ENCODE results near the gene PHACTR1.

DNA sequence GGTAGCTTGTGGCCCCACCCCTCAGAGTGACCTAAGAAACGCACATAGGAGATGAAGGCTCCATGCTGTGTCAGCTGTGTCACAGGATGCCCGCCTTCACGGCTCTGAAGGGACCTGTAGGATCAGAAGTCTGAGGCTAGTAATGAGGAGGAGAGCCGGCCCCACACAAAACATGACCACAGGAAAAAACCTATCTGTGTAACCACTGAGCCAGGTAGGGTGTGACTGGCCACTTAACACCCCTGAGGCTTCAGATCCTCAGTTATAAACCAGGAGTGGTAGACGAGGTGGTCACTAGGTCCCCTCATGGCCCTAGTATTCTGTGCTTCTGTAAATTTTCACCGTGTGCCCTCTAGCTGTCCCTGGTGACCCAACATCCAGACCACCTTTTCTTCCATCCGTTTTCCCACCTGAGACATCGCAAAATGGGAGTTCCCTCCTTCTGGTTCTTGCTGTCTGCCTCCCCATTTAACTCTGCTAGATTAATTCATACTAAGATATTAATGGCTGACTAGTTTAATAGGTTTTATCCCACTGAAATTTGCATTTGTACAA is 558.9 kb downstream of the PHACTR1 start:
- TF ChIP-seq, protein P1, sequence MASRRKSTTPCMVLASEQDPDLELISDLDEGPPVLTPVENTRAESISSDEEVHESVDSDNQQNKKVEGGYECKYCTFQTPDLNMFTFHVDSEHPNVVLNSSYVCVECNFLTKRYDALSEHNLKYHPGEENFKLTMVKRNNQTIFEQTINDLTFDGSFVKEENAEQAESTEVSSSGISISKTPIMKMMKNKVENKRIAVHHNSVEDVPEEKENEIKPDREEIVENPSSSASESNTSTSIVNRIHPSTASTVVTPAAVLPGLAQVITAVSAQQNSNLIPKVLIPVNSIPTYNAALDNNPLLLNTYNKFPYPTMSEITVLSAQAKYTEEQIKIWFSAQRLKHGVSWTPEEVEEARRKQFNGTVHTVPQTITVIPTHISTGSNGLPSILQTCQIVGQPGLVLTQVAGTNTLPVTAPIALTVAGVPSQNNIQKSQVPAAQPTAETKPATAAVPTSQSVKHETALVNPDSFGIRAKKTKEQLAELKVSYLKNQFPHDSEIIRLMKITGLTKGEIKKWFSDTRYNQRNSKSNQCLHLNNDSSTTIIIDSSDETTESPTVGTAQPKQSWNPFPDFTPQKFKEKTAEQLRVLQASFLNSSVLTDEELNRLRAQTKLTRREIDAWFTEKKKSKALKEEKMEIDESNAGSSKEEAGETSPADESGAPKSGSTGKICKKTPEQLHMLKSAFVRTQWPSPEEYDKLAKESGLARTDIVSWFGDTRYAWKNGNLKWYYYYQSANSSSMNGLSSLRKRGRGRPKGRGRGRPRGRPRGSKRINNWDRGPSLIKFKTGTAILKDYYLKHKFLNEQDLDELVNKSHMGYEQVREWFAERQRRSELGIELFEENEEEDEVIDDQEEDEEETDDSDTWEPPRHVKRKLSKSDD (conservative IDR thresholded peaks at IDR 0.05; ENCODE audit: low read length): no peak
- TF ChIP-seq, protein P2, sequence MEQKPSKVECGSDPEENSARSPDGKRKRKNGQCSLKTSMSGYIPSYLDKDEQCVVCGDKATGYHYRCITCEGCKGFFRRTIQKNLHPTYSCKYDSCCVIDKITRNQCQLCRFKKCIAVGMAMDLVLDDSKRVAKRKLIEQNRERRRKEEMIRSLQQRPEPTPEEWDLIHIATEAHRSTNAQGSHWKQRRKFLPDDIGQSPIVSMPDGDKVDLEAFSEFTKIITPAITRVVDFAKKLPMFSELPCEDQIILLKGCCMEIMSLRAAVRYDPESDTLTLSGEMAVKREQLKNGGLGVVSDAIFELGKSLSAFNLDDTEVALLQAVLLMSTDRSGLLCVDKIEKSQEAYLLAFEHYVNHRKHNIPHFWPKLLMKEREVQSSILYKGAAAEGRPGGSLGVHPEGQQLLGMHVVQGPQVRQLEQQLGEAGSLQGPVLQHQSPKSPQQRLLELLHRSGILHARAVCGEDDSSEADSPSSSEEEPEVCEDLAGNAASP (IDR thresholded peaks at IDR 0.05): no peak
- TF ChIP-seq POLR2G (IDR thresholded peaks at IDR 0.05; ENCODE audit: low read depth, low read length): no peak
- TF ChIP-seq, protein P3, sequence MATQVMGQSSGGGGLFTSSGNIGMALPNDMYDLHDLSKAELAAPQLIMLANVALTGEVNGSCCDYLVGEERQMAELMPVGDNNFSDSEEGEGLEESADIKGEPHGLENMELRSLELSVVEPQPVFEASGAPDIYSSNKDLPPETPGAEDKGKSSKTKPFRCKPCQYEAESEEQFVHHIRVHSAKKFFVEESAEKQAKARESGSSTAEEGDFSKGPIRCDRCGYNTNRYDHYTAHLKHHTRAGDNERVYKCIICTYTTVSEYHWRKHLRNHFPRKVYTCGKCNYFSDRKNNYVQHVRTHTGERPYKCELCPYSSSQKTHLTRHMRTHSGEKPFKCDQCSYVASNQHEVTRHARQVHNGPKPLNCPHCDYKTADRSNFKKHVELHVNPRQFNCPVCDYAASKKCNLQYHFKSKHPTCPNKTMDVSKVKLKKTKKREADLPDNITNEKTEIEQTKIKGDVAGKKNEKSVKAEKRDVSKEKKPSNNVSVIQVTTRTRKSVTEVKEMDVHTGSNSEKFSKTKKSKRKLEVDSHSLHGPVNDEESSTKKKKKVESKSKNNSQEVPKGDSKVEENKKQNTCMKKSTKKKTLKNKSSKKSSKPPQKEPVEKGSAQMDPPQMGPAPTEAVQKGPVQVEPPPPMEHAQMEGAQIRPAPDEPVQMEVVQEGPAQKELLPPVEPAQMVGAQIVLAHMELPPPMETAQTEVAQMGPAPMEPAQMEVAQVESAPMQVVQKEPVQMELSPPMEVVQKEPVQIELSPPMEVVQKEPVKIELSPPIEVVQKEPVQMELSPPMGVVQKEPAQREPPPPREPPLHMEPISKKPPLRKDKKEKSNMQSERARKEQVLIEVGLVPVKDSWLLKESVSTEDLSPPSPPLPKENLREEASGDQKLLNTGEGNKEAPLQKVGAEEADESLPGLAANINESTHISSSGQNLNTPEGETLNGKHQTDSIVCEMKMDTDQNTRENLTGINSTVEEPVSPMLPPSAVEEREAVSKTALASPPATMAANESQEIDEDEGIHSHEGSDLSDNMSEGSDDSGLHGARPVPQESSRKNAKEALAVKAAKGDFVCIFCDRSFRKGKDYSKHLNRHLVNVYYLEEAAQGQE (IDR thresholded peaks at IDR 0.05; ENCODE audit: borderline replicate concordance): no peak
- TF ChIP-seq, protein P3 (CRISPR knock-in tag; IDR thresholded peaks at IDR 0.05; ENCODE audit: low read depth): no peak
